GM12874 (cell line): ENCODE measurements around the gene KLHL22.

Source experiments
- TF ChIP-seq, protein P1 (sequence below): IDR thresholded peaks from 2 replicates; pipeline ENCODE4 v1.5.1; 2011; ENCODE audit warnings: low read depth, mild to moderate bottlenecking, control low read depth, low read length, moderate library complexity; ENCODE audit not compliant: insufficient read depth

KLHL22 gene

DNA sequence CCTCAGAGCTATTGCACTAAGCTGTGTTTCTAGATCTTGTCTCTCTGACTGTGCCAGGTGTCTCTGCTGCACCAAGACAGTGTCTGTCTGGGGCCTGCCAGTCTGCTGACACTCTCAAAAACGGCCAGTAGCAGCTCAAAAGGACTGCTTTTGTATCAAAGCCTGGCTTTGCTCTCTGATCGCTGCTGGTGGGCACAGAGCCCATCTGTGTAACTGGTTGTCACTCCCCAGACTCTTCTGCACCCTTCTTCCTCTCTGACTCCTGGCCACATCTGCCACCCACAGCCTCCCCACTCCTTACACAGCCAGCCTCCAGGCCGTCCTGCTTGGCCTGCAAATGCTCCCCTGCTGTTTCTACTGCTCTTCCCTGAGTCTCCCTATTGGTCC, 38.3 kb upstream of the KLHL22 start:
- TF ChIP-seq, protein P1, sequence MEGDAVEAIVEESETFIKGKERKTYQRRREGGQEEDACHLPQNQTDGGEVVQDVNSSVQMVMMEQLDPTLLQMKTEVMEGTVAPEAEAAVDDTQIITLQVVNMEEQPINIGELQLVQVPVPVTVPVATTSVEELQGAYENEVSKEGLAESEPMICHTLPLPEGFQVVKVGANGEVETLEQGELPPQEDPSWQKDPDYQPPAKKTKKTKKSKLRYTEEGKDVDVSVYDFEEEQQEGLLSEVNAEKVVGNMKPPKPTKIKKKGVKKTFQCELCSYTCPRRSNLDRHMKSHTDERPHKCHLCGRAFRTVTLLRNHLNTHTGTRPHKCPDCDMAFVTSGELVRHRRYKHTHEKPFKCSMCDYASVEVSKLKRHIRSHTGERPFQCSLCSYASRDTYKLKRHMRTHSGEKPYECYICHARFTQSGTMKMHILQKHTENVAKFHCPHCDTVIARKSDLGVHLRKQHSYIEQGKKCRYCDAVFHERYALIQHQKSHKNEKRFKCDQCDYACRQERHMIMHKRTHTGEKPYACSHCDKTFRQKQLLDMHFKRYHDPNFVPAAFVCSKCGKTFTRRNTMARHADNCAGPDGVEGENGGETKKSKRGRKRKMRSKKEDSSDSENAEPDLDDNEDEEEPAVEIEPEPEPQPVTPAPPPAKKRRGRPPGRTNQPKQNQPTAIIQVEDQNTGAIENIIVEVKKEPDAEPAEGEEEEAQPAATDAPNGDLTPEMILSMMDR, result no peak

DNA sequence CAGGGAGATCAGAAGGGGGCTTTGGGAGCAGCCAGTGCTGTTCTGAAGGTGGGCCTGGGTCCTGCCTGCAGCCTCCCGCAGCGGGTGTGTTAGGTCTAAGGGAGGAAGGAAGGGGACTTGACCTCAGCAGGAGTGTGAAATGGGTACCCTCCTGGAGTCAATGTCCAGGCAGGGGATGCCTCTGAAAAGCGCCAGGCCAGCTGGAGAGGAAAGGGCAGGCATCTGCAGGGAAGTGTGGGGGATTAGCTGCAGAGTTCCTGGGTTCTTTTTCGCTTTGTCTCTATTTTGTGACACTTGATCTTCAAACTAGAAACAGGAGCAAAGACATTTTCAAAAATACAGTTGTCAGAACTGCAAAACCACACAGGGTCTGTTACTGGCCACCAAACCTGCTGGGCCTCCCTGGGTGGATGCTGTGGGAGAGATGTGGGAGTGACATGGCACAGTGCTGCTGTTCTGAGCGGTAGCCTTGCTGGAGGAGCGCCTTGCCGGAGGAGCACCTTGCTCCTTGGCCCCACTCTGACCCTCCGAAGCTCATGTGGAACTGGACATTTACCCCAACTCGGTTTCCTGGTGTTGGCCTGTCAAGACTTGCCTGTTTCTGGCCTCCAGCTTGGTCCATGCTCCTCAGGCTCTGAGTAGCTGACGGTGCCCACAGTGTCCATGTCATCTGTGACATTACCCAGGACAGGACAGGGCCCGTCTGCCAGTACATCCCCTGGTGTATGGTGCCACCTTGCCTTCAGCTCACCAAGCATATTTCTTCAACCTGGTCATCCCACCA, 37.7 kb upstream of the KLHL22 start:
- TF ChIP-seq, protein P1, result no peak

DNA sequence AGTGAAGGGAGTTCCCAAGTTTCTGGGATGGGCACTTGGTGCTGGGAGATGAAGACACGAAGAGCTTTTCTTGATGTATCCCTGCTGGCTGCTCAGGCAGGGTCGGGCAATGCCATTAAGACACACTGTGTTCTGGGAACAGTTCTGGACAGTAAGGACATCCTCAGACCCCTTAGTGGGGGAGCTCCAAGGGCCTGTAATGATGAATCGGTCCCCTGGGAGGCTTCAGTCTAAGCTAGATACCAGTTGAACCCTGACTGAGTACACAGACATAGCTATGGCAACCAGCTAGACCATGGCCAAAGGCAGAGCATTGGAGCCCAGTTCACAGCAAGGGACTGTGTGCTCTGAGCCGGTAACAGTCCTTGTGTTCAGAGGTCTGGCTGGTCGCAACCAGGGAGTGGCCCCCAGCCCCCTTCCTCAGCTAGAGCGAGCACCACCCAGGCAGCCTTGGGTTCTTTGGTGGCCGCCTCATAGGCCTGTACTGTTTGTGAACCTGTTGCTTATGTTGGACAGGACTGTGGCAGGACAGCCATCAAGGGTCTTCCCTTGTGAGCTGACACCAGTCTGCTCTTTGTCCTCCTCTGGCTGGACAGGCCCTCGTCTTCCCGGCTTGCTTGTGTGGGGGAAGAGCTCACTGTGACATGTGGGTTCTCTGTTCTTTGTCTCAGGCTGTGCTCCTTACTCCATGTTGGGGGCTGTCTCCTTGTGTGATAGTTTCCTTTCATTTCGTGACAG, 36.8 kb upstream of the KLHL22 start:
- TF ChIP-seq, protein P1, result no peak

DNA sequence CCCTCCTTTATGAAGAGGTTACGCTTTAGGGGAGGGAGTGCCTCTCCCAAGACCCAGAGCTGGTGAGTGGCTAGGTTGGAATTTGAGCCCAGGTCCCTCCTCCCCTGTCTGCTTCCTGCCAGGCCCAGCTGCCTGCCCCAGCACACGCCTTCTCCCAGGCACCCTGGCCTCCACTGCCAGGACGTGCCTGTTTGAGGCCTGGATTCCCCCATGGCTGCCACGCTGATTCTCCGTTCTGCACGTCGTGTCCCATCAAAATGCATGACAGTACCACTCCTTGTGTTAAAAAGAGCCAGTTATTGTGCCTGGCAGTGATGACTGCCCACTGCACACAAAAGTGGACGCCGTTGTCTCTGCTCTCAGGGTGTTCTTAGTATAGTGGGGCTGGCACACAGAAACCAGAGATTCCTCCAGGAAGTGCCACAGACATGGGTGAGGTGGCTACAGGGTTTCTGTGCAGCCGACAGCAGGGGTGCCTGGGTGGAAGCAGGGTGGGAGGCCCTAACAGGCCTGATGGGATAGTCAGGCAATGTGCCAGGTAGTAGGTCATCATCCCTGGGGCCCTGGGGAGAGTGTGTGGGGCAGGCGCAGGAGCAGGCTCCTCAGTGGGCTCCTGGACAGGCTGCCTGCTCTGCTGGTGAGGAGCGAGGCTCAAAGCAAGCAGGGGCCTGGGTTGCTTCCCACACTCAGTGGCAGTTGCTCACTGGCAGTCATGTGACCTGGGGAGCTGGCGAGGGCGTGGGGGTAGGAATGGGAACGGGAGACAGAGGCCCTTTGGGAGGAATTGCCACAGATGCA, 36.0 kb upstream of the KLHL22 start:
- TF ChIP-seq, protein P1, result no peak

DNA sequence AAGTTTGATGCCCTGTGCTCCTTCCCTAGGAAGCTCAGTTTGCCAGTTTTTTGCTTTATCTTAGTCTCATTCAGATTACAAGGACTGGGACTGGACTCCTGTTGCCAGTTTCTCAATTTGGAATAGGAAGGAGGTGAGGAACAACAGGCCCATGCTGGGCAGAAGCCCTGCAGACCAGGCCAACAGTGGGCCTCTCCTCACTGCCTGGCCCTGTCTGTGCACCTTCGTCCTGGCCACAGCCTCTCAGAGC, 35.5 kb upstream of the KLHL22 start:
- TF ChIP-seq, protein P1, result no peak

DNA sequence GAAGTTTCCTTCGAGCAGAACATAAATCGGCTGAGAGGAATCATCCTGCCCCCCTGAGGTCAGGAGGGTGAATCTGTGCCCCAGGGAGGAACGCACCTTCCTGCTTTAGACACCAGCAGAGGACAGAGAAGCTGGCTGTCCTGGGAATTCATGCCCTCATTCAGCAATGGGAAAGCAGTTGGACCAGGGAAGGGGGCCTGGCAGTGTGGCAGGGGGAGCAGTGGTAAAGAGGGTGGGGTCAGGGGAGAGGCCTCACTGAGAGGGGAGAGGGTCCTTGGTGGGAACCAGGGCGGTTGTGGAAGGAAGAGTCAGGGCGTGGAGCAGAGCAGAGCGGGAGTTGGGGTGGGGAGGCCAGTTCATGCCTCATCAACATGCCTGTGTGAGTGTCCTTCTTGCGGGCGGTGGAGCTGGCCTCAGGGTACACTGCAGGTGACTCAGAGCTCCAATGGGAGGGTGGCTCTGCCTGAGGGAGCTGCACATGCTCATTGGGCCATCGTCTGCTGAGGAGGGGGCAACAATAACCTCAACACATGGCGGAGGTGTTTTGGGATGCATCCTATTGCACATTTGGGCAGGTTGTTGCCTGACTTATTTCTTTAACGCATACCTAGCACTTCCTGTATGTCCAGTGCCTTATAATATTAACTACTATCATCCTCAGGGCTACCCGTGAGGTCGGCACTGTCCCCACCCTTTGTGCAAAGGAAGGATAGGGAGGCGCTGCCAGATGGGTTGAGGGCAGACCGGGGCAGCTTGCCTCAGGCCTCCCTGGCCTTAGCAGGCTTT, 35.0 kb upstream of the KLHL22 start:
- TF ChIP-seq, protein P1, result no peak
